ENCODE results near the gene TARDBP.

DNA sequence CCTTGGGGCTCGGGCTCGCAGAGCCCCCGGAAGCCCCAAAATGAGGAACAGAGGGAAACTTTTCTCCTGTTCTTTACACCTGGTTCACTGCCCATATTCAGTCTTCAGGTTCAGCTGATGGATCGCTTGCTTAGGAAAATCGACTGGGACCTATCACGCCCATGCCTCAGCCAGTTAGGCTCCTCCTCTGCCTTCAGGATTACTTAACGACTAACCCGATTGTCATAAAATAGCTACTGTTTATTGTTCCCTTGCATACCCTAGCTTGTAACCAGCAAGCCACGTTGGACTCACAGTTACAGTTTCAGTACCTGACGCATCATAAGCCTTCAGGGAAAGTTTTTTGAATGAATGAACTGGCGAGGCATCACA lies 692 bp downstream of the TARDBP start:
- TF ChIP-seq, protein P1, sequence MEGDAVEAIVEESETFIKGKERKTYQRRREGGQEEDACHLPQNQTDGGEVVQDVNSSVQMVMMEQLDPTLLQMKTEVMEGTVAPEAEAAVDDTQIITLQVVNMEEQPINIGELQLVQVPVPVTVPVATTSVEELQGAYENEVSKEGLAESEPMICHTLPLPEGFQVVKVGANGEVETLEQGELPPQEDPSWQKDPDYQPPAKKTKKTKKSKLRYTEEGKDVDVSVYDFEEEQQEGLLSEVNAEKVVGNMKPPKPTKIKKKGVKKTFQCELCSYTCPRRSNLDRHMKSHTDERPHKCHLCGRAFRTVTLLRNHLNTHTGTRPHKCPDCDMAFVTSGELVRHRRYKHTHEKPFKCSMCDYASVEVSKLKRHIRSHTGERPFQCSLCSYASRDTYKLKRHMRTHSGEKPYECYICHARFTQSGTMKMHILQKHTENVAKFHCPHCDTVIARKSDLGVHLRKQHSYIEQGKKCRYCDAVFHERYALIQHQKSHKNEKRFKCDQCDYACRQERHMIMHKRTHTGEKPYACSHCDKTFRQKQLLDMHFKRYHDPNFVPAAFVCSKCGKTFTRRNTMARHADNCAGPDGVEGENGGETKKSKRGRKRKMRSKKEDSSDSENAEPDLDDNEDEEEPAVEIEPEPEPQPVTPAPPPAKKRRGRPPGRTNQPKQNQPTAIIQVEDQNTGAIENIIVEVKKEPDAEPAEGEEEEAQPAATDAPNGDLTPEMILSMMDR (IDR thresholded peaks at IDR 0.05): no peak
- TF ChIP-seq POLR2AphosphoS5 (IDR thresholded peaks at IDR 0.05) (no peak), POLR2A (IDR thresholded peaks at IDR 0.05) (no peak)
